Panc1 (cell line): ENCODE measurements around the gene VAMP3.

Experiments used
- POLR2AphosphoS5 ChIP-seq: IDR thresholded peaks from 2 replicates; pipeline ENCODE4 v1.6.1; 2012; ENCODE audit warnings: mild to moderate bottlenecking, low read depth, low read length, moderate library complexity
- SIN3A ChIP-seq: IDR thresholded peaks from 2 replicates; pipeline ENCODE4 v1.6.1; 2012; ENCODE audit warnings: low read depth, mild to moderate bottlenecking, low read length, moderate library complexity, borderline replicate concordance; ENCODE audit not compliant: insufficient read depth
- TCF7L2 ChIP-seq: IDR thresholded peaks from 2 replicates; pipeline ENCODE4 v1.6.1; 2011; ENCODE audit warnings: mild to moderate bottlenecking, low read depth, low read length, inconsistent platforms
- TF ChIP-seq, protein P1 (sequence below): fragments of 450-650 bp; IDR thresholded peaks from 2 replicates; pipeline ENCODE4 v1.5.1; 2017; ENCODE audit warnings: mild to moderate bottlenecking
- TF ChIP-seq, protein P2 (sequence below), 2 experiments: IDR thresholded peaks; 2 replicates each; pipeline ENCODE4 v1.6.1; 2011 to 2012; ENCODE audit warnings: low read depth in 2 of 2, control low read depth in 1 of 2, low read length in 1 of 2, mild to moderate bottlenecking in 1 of 2, moderate library complexity in 1 of 2; ENCODE audit not compliant: insufficient read depth in 1 of 2

DNA sequence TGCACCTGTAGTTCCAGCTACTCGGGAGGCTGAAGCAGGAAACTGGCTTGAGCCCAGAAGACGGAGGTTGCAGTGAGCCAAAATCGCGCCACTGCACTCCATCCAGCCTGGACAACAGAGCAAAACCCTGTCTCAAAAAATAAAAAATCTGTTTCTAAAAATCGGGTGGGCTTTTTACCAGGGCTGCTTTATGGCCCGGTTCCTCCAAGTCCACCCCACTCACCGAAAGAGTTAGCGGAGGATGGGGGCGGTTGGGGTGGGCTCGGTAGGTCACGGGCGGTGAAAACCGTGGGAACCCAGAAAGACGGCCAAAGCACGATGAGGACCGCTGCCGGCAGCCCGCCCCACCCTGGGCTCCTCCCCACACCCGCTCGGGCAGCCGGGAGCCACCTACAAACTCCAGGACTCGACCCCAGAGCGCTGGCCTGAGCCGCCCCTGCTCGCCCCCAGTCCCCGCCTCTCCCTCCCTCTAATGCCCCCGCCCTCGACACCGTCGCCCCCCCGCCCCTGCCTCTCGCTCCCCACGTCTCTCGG is 12.1 kb downstream of the VAMP3 start:
- TF ChIP-seq, protein P1, sequence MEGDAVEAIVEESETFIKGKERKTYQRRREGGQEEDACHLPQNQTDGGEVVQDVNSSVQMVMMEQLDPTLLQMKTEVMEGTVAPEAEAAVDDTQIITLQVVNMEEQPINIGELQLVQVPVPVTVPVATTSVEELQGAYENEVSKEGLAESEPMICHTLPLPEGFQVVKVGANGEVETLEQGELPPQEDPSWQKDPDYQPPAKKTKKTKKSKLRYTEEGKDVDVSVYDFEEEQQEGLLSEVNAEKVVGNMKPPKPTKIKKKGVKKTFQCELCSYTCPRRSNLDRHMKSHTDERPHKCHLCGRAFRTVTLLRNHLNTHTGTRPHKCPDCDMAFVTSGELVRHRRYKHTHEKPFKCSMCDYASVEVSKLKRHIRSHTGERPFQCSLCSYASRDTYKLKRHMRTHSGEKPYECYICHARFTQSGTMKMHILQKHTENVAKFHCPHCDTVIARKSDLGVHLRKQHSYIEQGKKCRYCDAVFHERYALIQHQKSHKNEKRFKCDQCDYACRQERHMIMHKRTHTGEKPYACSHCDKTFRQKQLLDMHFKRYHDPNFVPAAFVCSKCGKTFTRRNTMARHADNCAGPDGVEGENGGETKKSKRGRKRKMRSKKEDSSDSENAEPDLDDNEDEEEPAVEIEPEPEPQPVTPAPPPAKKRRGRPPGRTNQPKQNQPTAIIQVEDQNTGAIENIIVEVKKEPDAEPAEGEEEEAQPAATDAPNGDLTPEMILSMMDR = no peak
- TF ChIP-seq, protein P2, sequence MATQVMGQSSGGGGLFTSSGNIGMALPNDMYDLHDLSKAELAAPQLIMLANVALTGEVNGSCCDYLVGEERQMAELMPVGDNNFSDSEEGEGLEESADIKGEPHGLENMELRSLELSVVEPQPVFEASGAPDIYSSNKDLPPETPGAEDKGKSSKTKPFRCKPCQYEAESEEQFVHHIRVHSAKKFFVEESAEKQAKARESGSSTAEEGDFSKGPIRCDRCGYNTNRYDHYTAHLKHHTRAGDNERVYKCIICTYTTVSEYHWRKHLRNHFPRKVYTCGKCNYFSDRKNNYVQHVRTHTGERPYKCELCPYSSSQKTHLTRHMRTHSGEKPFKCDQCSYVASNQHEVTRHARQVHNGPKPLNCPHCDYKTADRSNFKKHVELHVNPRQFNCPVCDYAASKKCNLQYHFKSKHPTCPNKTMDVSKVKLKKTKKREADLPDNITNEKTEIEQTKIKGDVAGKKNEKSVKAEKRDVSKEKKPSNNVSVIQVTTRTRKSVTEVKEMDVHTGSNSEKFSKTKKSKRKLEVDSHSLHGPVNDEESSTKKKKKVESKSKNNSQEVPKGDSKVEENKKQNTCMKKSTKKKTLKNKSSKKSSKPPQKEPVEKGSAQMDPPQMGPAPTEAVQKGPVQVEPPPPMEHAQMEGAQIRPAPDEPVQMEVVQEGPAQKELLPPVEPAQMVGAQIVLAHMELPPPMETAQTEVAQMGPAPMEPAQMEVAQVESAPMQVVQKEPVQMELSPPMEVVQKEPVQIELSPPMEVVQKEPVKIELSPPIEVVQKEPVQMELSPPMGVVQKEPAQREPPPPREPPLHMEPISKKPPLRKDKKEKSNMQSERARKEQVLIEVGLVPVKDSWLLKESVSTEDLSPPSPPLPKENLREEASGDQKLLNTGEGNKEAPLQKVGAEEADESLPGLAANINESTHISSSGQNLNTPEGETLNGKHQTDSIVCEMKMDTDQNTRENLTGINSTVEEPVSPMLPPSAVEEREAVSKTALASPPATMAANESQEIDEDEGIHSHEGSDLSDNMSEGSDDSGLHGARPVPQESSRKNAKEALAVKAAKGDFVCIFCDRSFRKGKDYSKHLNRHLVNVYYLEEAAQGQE (IDR thresholded peaks at IDR 0.05; ENCODE audit: insufficient read depth in 1 of 2, low read depth in 2 of 2, low read length in 1 of 2) = no peak
- no peak for TF ChIP-seq SIN3A
- TF ChIP-seq POLR2AphosphoS5 = no peak; the same call in 1 of the 2 replicates
- no peak for TF ChIP-seq TCF7L2
